Hematopoietic multipotent progenitor cell treated with erythropoietin and hydrocortisone succinate and interleukin-3 and kit ligand, for 4 days (in vitro differentiated cells): ENCODE measurements around the gene HPS5.

Experiments
- DNase-seq: peaks from one replicate; pipeline ENCODE4 v3.0.0-alpha.2; 2015

Gene HPS5

DNA sequence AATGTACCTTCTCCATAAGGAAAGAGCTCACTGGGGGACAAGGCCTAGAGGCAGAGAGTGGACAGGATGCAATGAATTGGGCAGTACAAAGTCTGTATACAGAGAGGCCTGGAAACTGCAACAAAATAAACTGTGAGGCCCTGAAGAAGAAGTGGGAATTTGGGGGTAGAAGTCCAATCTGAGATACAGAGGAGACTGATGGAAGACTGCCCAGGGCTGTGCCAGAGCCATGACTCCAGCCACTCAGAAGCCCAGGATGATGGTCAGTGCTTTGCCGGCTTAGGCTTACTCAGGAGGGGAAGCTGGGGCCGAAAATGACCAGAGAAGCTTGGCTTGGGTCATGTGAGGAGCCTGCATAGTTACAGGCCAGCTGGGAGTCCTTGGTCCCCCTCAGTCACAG is 91.1 kb downstream of the HPS5 start:
- DNase-seq: no peak

DNA sequence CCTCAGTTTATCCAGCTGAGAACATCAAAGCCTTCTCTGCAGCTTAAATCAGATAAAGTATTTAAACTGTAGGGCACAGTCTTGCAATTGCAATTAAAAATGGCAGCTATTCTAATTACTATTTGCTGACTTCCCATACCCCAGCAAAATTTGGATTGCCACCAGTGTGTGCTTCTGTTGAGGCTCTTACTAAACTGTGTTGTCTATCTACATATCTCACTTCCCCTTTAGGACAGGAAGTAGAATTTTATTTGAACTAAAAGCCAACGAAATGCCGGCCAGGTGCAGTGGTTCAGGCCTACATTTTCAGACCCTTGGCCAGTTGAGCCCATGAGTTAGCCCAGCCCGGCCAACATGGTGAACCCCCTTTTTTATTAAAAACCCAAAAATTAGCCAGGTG is 92.4 kb downstream of the HPS5 start:
- DNase-seq: peak; percentile 46
